BE2C (cell line): Measurements from ENCODE around the gene KHDC1.
"Not testable (repeated sequence)": the region's sequence is repeated elsewhere in the genome, so short reads cannot be mapped to it uniquely, and the experiment has no call there.

ENCODE experiments used
- DNase-seq: peaks from one replicate; pipeline ENCODE4 v3.0.0-alpha.2; 2020
- H3K27me3 ChIP-seq: fragments of 250-450 bp; sonication (Bioruptor Pico); 2 replicates; pipeline ENCODE4 v1.5.1; 2020; ENCODE audit warnings: mild to moderate bottlenecking
- H3K36me3 ChIP-seq: fragments of 250-450 bp; sonication (Bioruptor Pico); 2 replicates; pipeline ENCODE4 v1.5.1; 2020; ENCODE audit warnings: mild to moderate bottlenecking
- H3K4me1 ChIP-seq: fragments of 250-450 bp; sonication (Bioruptor Pico); 2 replicates; pipeline ENCODE4 v1.5.1; 2020
- H3K4me3 ChIP-seq: 2 replicates; pipeline ENCODE4 v1.5.1; 2011; ENCODE audit warnings: low read depth, low read length
- H3K9me3 ChIP-seq: fragments of 250-450 bp; sonication (Bioruptor Pico); 2 replicates; pipeline ENCODE4 v1.5.1; 2020
- CTCF ChIP-seq: IDR thresholded peaks from 2 replicates; pipeline ENCODE4 v1.5.1; 2012; ENCODE audit warnings: mild to moderate bottlenecking, low read depth, low read length

The KHDC1 gene

DNA sequence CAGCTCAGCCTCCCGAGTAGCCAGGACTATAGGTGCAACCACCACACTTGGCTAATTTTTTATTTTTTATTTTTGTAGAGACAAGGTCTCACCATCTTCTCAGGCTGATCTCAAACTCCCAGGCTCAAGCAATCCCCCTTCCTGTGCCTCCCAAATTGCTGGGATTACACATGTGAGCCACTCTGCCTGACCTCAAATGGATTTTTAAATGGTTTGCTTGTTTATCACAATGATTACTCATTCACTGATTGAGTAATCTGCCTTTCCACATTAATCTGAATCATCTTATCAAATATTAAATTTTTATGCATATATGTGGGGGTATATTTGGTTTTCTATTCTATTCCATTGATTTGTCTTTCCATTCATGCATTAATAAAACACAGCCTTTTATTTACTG lies 28.3 kb downstream of the KHDC1 start:
- Histone ChIP-seq H3K4me3 (no peak overlapping the region), H3K4me1 (no peaks in the 10 kb centered on the region), H3K27me3 (no peaks in the 10 kb centered on the region), H3K36me3 (no peaks in the 10 kb centered on the region), H3K9me3 (no peaks in the 10 kb centered on the region; the same call in 1 of the 2 replicates)
- DNase-seq = no peak
- no peak for TF ChIP-seq CTCF

DNA sequence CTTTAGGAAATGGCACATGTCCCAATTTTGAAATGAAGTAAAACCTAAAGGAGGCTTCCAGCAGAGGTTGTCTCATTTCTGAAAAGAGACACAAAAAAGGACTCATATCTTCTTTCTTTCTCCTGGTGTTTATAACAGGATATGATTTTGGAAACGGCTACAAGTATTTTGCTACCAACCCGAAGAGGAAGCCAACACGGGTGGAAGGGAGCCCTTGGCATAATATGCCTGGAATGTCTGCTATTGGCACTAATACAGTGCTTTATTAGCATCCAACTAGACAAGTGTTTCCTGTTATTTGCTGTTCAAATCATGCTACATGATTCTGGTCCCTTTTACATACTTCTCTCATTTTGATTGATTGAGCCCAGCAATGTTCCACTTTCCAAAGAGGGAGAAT lies 29.0 kb downstream of the KHDC1 start:
- H3K4me3 ChIP-seq, H3K4me1 ChIP-seq, H3K36me3 ChIP-seq, H3K27me3 ChIP-seq, H3K9me3 ChIP-seq, DNase-seq: not testable (repeated sequence)

DNA sequence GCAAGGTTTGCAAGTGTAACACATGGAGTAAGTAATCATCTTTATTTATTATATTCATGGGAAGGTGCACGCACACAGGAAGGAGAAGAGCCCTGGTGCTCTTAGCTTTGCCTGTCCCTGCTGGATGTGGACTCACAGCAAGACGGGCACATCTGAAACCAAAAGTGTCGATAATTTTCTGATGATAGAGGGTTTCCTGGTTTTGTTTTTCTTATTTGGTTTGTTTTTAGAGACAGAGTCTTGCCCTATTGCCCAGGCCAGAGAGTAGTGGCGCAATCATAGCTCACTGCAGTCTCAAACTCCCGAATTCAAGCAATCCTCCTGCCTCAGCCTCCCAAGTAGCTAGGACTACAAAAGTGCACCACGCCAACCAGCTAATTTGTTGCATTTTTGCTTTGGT lies 29.9 kb downstream of the KHDC1 start:
- Histone ChIP-seq H3K27me3 (no peaks in the 10 kb centered on the region), H3K9me3 (no peaks in the 10 kb centered on the region; the same call in 1 of the 2 replicates), H3K4me1 (no peaks in the 10 kb centered on the region), H3K4me3 (no peak overlapping the region), H3K36me3 (no peaks in the 10 kb centered on the region)
- no peak for TF ChIP-seq CTCF
- no peak for DNase-seq

DNA sequence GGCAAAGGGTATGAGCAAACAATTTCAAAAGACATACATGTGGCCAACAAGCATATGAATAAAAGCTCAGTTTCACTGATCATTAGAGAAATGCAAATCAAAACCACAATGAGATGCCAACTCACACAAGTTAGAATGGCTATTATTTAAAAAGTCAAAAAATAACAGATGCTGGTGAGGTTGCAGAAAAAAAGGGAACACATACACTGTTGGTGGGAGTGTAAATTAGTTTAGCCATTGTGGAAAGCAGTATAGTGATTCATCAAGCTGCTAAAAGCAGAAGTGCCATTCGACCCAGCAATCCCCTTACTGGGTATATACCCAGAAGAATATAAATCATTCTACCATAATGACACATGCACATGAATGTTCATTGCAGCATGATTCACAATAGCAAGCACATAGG lies 31.0 kb downstream of the KHDC1 start:
- Histone ChIP-seq H3K9me3 (no peaks in the 10 kb centered on the region; the same call in 1 of the 2 replicates), H3K36me3 (no peaks in the 10 kb centered on the region), H3K4me3 (no peak overlapping the region), H3K27me3 (no peaks in the 10 kb centered on the region), H3K4me1 (no peaks in the 10 kb centered on the region)
- DNase-seq = no peak
- no peak for TF ChIP-seq CTCF

DNA sequence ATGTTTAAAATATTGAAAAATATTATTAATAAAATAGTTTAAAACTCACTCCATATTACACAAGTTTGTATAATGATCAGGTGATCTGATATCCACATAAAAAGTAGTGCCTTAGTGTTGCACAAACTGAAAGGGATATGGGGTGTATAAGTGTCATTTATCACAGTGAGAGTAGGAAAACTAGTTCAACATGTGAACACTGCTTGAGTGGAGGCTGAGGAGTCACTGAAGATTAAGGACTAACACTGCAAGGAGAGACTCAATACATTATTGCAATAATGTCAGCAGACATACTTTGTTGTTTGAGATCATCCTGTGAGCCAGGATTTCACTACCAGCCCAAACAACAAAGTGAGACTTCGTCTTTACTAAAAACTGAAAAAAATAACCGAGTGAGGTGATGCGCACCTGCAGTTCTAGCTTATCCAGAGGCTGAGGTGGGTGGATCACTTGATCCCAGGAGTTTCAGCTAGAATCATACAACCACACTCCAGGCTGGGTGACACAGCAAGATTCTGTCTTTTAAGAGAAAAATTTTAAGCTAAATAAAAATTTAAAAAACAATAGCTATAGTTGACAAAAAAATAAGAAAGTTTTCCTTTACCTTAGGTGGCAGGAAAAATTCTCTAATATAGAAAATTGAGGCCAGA lies 35.3 kb downstream of the KHDC1 start:
- no peak for DNase-seq
- Histone ChIP-seq H3K36me3 (no peaks in the 10 kb centered on the region), H3K27me3 (no peaks in the 10 kb centered on the region), H3K4me3 (no peak overlapping the region), H3K4me1 (no peaks in the 10 kb centered on the region), H3K9me3 (no peaks in the 10 kb centered on the region)
- TF ChIP-seq CTCF = no peak

DNA sequence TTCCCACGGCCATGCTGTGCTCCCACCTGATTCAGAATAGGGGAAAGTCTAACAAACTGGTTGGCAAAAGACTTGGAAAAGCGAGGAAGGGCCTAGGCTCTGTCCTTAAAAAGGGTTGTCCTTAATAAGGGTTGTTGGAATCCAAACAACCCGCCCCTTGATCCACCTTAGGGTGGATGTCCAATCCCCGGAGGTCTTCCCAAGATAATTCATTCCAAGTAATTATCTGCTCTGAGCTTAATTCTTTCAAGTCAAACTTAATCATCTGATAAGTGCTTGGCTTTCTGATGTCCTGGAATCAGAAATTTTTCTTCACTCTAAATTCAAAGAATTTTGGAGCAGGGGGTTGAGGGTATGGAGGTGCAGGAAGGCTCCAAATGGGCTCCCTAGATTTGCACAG lies 37.6 kb downstream of the KHDC1 start, which contains the start of gene KHDC1L:
KHDC1L (minus strand) TSS at position 101 of the 400 bp plus-strand sequence; CDS start at position 13, 88 bp downstream.
- no peaks in the 10 kb centered on the region for H3K27me3 ChIP-seq
- no peaks in the 10 kb centered on the region for H3K36me3 ChIP-seq
- no peaks in the 10 kb centered on the region for H3K4me1 ChIP-seq
- H3K4me3 ChIP-seq = no peak within 1 kb of the TSS
- TF ChIP-seq CTCF = no peak
- no peaks in the 10 kb centered on the region for H3K9me3 ChIP-seq
- no peak for DNase-seq
